GM12878 (cell line): Measurements from ENCODE around the gene PFN3. TPM values are rescaled to one million over a fixed set of nuclear protein-coding genes. Genes with fewer than 3 reads are reported as not detected.

Experiments used
- BHLHE40 ChIP-seq, 2 experiments: fragments of 450-650 bp in 1 of 2; IDR thresholded peaks; 2 replicates each; pipeline ENCODE4 v1.6.1; 2011 to 2017; ENCODE audit warnings: low read depth in 2 of 2, borderline replicate concordance in 1 of 2, improper control_type of control experiment in 1 of 2, low read length in 1 of 2, mild to moderate bottlenecking in 1 of 2
- BRCA1 ChIP-seq: IDR thresholded peaks from 2 replicates; pipeline ENCODE4 v1.6.1; 2011; ENCODE audit warnings: low read depth, low read length, improper control_type of control experiment
- CBFB ChIP-seq: IDR thresholded peaks from 2 replicates; pipeline ENCODE4 v1.6.1; 2016; ENCODE audit warnings: antibody characterized with exemption, low read depth
- CBX3 ChIP-seq: fragments of 200-600 bp; sonication (generic); IDR thresholded peaks from 2 replicates; pipeline ENCODE4 v1.6.1; 2016; ENCODE audit warnings: low read depth, borderline replicate concordance
- IKZF2 ChIP-seq, 2 experiments: fragments of 450-650 bp; IDR thresholded peaks; 2 replicates each; pipeline ENCODE4 v1.6.1; 2017; ENCODE audit warnings: mild to moderate bottlenecking in 2 of 2, moderate library complexity in 2 of 2
- IRF4 ChIP-seq: IDR thresholded peaks from 2 replicates; pipeline ENCODE4 v1.6.1; 2011; ENCODE audit warnings: low read depth, low read length
- MTA2 ChIP-seq: fragments of 450-650 bp; IDR thresholded peaks from 2 replicates; pipeline ENCODE4 v1.6.1; 2016; ENCODE audit warnings: low read depth, mild to moderate bottlenecking, moderate library complexity
- NFIC ChIP-seq: IDR thresholded peaks from 2 replicates; pipeline ENCODE4 v1.6.1; 2012; ENCODE audit warnings: low read depth, mild to moderate bottlenecking, inconsistent platforms, low read length, moderate library complexity
- NR2C1 ChIP-seq: fragments of 450-650 bp; IDR thresholded peaks from 2 replicates; pipeline ENCODE4 v1.6.1; 2017; ENCODE audit warnings: antibody characterized with exemption, mild to moderate bottlenecking, moderate library complexity
- PAX8 ChIP-seq: fragments of 450-650 bp; IDR thresholded peaks from 2 replicates; pipeline ENCODE4 v1.6.1; 2017; ENCODE audit warnings: mild to moderate bottlenecking, moderate library complexity
- SMC3 ChIP-seq: IDR thresholded peaks from 2 replicates; pipeline ENCODE4 v1.6.1; 2011; ENCODE audit warnings: low read length, improper control_type of control experiment, borderline replicate concordance
- SPI1 ChIP-seq: IDR thresholded peaks from 2 replicates; pipeline ENCODE4 v1.6.1; 2011; ENCODE audit warnings: low read depth, mild to moderate bottlenecking, low read length, moderate library complexity, borderline replicate concordance; ENCODE audit not compliant: insufficient read depth
- TCF3 ChIP-seq: IDR thresholded peaks from 2 replicates; pipeline ENCODE4 v1.6.1; 2012; ENCODE audit warnings: low read depth, mild to moderate bottlenecking, low read length, borderline replicate concordance; ENCODE audit not compliant: insufficient read depth
- ZNF274 ChIP-seq: IDR thresholded peaks from one replicate; pipeline ENCODE4 v1.8.0; 2011; ENCODE audit not compliant: insufficient read length, insufficient read depth
- polyA plus RNA-seq, 11 experiments: library from polyadenylated mRNA; depleted of rRNA in 4 of 11; unstranded in 6 of 11; stranded (reverse) in 5 of 11; fragments of >200 nt; fragmentation: Nextera tagmentation in 4 of 11; fragmentation: Illumina TruSeq in 1 of 11; extraction: Ambion mirVana in 4 of 11; extraction: Trizol in 1 of 11; gene quantifications; 1 replicate in 1 of 11; 2 replicates in 10 of 11; pipeline versions ENCODE4 v1.2.1 to v1.2.3, GENCODE V29; 2011 to 2016; ENCODE audit warnings: inconsistent platforms in 2 of 11, missing spikeins in 2 of 11, low read depth in 1 of 11
- total RNA-seq, 4 experiments: library from RNA; depleted of rRNA in 3 of 4; stranded (reverse); fragments of >200 nt in 3 of 4; fragmentation: Illumina TruSeq in 1 of 4; extraction: Trizol in 1 of 4; gene quantifications; 2 replicates each; pipeline versions ENCODE4 v1.2.1 to v1.2.3, GENCODE V29; 2013 to 2021
- TF ChIP-seq, protein P1 (sequence below): fragments of 450-650 bp; IDR thresholded peaks from 2 replicates; pipeline ENCODE4 v1.6.1; 2017; ENCODE audit warnings: mild to moderate bottlenecking, moderate library complexity
- TF ChIP-seq, protein P2 (sequence below): IDR thresholded peaks from 2 replicates; pipeline ENCODE4 v1.6.1; 2012; ENCODE audit warnings: low read depth, low read length, improper control_type of control experiment

The PFN3 gene
- total and polyA plus RNA-seq, 10 of the 15 experiments (the other 5 are each of a cell fraction or from before 2014, with no cell fraction given), result not detected

- TF ChIP-seq, protein P1, sequence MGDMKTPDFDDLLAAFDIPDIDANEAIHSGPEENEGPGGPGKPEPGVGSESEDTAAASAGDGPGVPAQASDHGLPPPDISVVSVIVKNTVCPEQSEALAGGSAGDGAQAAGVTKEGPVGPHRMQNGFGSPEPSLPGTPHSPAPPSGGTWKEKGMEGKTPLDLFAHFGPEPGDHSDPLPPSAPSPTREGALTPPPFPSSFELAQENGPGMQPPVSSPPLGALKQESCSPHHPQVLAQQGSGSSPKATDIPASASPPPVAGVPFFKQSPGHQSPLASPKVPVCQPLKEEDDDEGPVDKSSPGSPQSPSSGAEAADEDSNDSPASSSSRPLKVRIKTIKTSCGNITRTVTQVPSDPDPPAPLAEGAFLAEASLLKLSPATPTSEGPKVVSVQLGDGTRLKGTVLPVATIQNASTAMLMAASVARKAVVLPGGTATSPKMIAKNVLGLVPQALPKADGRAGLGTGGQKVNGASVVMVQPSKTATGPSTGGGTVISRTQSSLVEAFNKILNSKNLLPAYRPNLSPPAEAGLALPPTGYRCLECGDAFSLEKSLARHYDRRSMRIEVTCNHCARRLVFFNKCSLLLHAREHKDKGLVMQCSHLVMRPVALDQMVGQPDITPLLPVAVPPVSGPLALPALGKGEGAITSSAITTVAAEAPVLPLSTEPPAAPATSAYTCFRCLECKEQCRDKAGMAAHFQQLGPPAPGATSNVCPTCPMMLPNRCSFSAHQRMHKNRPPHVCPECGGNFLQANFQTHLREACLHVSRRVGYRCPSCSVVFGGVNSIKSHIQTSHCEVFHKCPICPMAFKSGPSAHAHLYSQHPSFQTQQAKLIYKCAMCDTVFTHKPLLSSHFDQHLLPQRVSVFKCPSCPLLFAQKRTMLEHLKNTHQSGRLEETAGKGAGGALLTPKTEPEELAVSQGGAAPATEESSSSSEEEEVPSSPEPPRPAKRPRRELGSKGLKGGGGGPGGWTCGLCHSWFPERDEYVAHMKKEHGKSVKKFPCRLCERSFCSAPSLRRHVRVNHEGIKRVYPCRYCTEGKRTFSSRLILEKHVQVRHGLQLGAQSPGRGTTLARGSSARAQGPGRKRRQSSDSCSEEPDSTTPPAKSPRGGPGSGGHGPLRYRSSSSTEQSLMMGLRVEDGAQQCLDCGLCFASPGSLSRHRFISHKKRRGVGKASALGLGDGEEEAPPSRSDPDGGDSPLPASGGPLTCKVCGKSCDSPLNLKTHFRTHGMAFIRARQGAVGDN, result peak; percentile 27; the same call in 1 of the 2 replicates
- no peak for TF ChIP-seq TCF3
- no peak for TF ChIP-seq CBFB
- TF ChIP-seq IKZF2 (IDR thresholded peaks at IDR 0.05), result peak in 1 of 2 experiments; percentile 51; a peak in 3 of 4 replicates
- TF ChIP-seq BHLHE40 (IDR thresholded peaks at IDR 0.05; ENCODE audit: borderline replicate concordance in 1 of 2, low read depth in 2 of 2, low read length in 1 of 2), result peak in 1 of 2 experiments; percentile 28; a peak in 1 of 4 replicates
- TF ChIP-seq BRCA1, result no peak
- no peak for TF ChIP-seq NR2C1
- no peak for TF ChIP-seq IRF4
- TF ChIP-seq, protein P2, sequence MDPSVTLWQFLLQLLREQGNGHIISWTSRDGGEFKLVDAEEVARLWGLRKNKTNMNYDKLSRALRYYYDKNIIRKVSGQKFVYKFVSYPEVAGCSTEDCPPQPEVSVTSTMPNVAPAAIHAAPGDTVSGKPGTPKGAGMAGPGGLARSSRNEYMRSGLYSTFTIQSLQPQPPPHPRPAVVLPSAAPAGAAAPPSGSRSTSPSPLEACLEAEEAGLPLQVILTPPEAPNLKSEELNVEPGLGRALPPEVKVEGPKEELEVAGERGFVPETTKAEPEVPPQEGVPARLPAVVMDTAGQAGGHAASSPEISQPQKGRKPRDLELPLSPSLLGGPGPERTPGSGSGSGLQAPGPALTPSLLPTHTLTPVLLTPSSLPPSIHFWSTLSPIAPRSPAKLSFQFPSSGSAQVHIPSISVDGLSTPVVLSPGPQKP, result no peak
- TF ChIP-seq NFIC, result no peak
- no peak for TF ChIP-seq ZNF274
- no peak for TF ChIP-seq SMC3
- TF ChIP-seq MTA2, result peak; percentile 33; the same call in 1 of the 2 replicates
- TF ChIP-seq SPI1, result peak; percentile 73; the same call in 1 of the 2 replicates
- TF ChIP-seq CBX3, result no peak
- TF ChIP-seq PAX8, result no peak
Measured at GRCh38 chr5:177405805-177406204, 5.3 kb upstream of the PFN3 start (continued).
